Lower leg skin (tissue), 3 donors: ENCODE results near the gene GSG1L.

Source experiments
- POLR2A ChIP-seq, 2 donors: fragments of 450-650 bp; IDR thresholded peaks; one replicate each; pipeline ENCODE4 v1.6.1; 2016 to 2017; ENCODE audit warnings: antibody characterized with exemption in 2 of 2, mild to moderate bottlenecking in 1 of 2, moderate library complexity in 1 of 2
- TF ChIP-seq, protein P1 (sequence below), 3 donors: fragments of 450-650 bp; IDR thresholded peaks; one replicate each; pipeline ENCODE4 v1.5.1; 2016; ENCODE audit warnings: antibody characterized with exemption in 3 of 3, mild to moderate bottlenecking in 3 of 3, moderate library complexity in 2 of 3

DNA sequence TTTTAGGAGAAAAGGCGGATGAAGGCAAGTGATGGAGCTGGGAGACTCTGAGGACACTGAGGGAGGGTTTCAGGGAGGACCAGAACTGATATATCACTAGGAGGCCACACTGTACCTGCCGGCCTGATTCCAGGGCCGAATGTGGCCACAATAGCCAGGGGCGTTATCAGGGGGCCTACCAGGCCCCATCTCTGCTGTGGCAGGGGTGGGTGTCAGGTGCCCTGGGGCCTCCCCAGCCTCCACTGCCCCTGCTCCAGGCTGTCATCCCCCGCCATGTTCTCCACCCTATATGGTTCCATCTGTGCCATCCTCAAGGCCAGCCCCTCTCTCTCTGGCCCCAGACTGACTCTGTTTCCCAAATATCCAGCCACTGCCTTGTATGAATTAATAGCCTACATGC lies 246.5 kb downstream of the GSG1L start:
- TF ChIP-seq, protein P1, sequence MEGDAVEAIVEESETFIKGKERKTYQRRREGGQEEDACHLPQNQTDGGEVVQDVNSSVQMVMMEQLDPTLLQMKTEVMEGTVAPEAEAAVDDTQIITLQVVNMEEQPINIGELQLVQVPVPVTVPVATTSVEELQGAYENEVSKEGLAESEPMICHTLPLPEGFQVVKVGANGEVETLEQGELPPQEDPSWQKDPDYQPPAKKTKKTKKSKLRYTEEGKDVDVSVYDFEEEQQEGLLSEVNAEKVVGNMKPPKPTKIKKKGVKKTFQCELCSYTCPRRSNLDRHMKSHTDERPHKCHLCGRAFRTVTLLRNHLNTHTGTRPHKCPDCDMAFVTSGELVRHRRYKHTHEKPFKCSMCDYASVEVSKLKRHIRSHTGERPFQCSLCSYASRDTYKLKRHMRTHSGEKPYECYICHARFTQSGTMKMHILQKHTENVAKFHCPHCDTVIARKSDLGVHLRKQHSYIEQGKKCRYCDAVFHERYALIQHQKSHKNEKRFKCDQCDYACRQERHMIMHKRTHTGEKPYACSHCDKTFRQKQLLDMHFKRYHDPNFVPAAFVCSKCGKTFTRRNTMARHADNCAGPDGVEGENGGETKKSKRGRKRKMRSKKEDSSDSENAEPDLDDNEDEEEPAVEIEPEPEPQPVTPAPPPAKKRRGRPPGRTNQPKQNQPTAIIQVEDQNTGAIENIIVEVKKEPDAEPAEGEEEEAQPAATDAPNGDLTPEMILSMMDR (IDR thresholded peaks at IDR 0.05), result no peak
- no peak for TF ChIP-seq POLR2A (IDR thresholded peaks at IDR 0.05)
